ENCODE measurements around the gene PDSS2. TPM values are rescaled to one million over a fixed set of nuclear protein-coding genes. Genes with fewer than 3 reads are reported as not detected.
"Not testable (repeated sequence)": the region's sequence is repeated elsewhere in the genome, so short reads cannot be mapped to it uniquely, and the experiment has no call there.

The PDSS2 gene
- total RNA-seq, 1 donor from 2014 or later: 7.9 TPM

DNA sequence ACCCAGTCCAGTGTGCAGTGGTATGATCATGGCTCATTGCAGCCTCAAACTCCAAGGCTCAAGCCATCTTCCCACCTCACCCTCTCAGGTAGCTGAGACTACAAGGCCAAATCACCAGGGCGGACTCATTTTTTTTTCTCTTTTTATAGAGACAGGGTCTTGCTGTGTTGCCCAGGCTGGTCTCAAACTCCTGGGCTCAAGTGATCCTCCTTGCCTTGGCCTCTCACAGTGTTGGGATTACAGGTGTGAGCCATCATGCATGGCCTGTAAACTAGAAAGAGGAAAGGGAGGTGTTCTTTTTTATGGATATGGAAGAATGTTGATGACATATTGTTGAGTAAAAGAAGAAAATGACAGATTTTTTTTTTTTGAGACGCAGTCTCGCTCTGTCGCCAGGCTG, 339.0 kb downstream of the PDSS2 start:
- Mint-ChIP-seq H3K36me3 (ENCODE audit: low read depth, unreplicated experiment) (no peaks in the 10 kb centered on the region), H3K27me3 (ENCODE audit: unreplicated experiment) (no peaks in the 10 kb centered on the region), H3K4me3 (ENCODE audit: unreplicated experiment) (no peak overlapping the region), H3K27ac (ENCODE audit: unreplicated experiment) (no peak overlapping the region), H3K9me3 (ENCODE audit: unreplicated experiment) (peaks cover 4% of the 10 kb centered on the region), H3K4me1 (ENCODE audit: unreplicated experiment) (peaks cover 13% of the 10 kb centered on the region)
- TF ChIP-seq, protein P1, sequence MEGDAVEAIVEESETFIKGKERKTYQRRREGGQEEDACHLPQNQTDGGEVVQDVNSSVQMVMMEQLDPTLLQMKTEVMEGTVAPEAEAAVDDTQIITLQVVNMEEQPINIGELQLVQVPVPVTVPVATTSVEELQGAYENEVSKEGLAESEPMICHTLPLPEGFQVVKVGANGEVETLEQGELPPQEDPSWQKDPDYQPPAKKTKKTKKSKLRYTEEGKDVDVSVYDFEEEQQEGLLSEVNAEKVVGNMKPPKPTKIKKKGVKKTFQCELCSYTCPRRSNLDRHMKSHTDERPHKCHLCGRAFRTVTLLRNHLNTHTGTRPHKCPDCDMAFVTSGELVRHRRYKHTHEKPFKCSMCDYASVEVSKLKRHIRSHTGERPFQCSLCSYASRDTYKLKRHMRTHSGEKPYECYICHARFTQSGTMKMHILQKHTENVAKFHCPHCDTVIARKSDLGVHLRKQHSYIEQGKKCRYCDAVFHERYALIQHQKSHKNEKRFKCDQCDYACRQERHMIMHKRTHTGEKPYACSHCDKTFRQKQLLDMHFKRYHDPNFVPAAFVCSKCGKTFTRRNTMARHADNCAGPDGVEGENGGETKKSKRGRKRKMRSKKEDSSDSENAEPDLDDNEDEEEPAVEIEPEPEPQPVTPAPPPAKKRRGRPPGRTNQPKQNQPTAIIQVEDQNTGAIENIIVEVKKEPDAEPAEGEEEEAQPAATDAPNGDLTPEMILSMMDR (IDR thresholded peaks at IDR 0.05; ENCODE audit: unreplicated experiment): no peak
- DNase-seq (ENCODE audit: low spot score): no peak

- H3K4me3 Mint-ChIP-seq (ENCODE audit: unreplicated experiment): no peak overlapping the region
- H3K9me3 Mint-ChIP-seq (ENCODE audit: unreplicated experiment): peaks cover 4% of the 10 kb centered on the region
- no peaks in the 10 kb centered on the region for H3K27me3 Mint-ChIP-seq (ENCODE audit: unreplicated experiment)
- peaks cover 13% of the 10 kb centered on the region for H3K4me1 Mint-ChIP-seq (ENCODE audit: unreplicated experiment)
- H3K36me3 Mint-ChIP-seq (ENCODE audit: low read depth, unreplicated experiment): no peaks in the 10 kb centered on the region
- no peak for DNase-seq (ENCODE audit: low spot score)
- no peak overlapping the region for H3K27ac Mint-ChIP-seq (ENCODE audit: unreplicated experiment)
- TF ChIP-seq, protein P1 (IDR thresholded peaks at IDR 0.05; ENCODE audit: unreplicated experiment): no peak
Observed at GRCh38 chr6:107118976-107119375, 340.4 kb downstream of the PDSS2 start.

DNA sequence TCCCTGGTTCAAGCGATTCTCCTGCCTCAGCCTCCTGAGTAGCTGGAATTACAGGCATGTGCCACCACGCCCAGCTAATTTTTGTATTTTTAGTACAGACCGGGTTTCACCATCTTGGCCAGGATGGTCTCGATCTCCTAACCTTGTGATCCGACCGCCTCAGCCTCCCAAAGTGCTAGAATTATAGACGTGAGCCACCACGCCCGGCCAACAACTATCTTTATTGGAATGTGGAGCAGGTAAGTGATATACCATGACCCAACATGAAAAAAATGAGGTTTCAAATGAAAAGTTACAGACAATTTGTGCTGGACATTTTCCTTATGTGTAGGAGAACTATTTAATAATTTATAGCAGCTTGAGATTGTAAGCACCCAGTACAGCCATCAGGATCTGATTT, 340.8 kb downstream of the PDSS2 start:
- not testable (repeated sequence) for H3K9me3 Mint-ChIP-seq (ENCODE audit: unreplicated experiment); H3K27ac Mint-ChIP-seq (ENCODE audit: unreplicated experiment); DNase-seq (ENCODE audit: low spot score); H3K4me3 Mint-ChIP-seq (ENCODE audit: unreplicated experiment); H3K36me3 Mint-ChIP-seq (ENCODE audit: low read depth, unreplicated experiment); H3K27me3 Mint-ChIP-seq (ENCODE audit: unreplicated experiment)
- H3K4me1 Mint-ChIP-seq (ENCODE audit: unreplicated experiment): peaks cover 18% of the 10 kb centered on the region

DNA sequence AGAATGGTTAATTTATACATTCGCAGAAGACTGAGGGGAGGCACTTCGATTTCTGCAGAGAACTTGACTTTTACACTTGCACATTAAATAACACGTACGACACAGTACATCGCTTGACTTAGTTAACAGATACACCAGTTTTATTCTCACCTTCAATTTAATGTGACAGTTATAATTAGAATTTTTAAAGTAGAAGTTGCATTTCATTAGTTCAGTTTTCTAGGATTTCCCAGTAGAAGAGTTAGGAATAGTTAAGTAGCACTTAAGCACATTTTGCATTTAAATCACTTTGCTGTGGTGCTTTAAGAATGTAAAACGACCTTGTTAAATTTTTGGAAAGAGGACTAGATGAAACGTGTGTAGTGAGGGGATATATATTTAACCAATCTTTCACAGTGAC, 342.4 kb downstream of the PDSS2 start:
- Mint-ChIP-seq H3K27me3 (ENCODE audit: unreplicated experiment) (peaks cover 2% of the 10 kb centered on the region), H3K36me3 (ENCODE audit: low read depth, unreplicated experiment) (no peaks in the 10 kb centered on the region), H3K4me3 (ENCODE audit: unreplicated experiment) (peak overlapping the region; percentile 90), H3K9me3 (ENCODE audit: unreplicated experiment) (peaks cover 4% of the 10 kb centered on the region), H3K4me1 (ENCODE audit: unreplicated experiment) (peaks cover 20% of the 10 kb centered on the region), H3K27ac (ENCODE audit: unreplicated experiment) (no peak overlapping the region)
- TF ChIP-seq, protein P1 (IDR thresholded peaks at IDR 0.05; ENCODE audit: unreplicated experiment): peak; percentile 2
- no peak for DNase-seq (ENCODE audit: low spot score)

- H3K36me3 Mint-ChIP-seq (ENCODE audit: low read depth, unreplicated experiment): no peaks in the 10 kb centered on the region
- peaks cover 20% of the 10 kb centered on the region for H3K4me1 Mint-ChIP-seq (ENCODE audit: unreplicated experiment)
- H3K4me3 Mint-ChIP-seq (ENCODE audit: unreplicated experiment): peak overlapping the region; percentile 90
- TF ChIP-seq, protein P1 (IDR thresholded peaks at IDR 0.05; ENCODE audit: unreplicated experiment): peak; percentile 9
- peak overlapping the region; percentile 70 for H3K27ac Mint-ChIP-seq (ENCODE audit: unreplicated experiment)
- peak; percentile 19 for DNase-seq (ENCODE audit: low spot score)
- peaks cover 2% of the 10 kb centered on the region for H3K27me3 Mint-ChIP-seq (ENCODE audit: unreplicated experiment)
- peaks cover 4% of the 10 kb centered on the region for H3K9me3 Mint-ChIP-seq (ENCODE audit: unreplicated experiment)
Observed at GRCh38 chr6:107116328-107116892, 343.0 kb downstream of the PDSS2 start.
